ENCODE results near the gene LCE5A.
"Not testable (repeated sequence)": the region's sequence is repeated elsewhere in the genome, so short reads cannot be mapped to it uniquely, and the experiment has no call there.

Gene LCE5A

DNA sequence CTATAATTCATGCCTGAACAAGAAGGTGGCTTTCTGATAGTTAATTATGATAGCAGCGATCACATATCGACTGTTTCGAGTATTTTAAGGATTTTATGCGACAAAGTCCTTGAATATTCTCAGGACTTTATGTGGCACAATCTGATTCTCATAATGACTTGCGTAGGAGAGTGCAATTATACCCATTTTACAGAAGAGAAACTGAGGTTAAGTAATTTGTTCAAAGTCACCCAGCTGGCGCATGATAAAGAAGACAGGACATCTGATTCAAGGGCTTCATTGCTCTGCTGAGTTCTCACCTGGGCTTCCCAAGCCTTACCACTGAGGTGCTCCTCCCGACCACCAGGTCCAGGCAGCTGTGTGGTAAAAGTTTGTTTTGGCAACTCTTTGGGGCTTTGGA, 5.5 kb downstream of the LCE5A start:
- no peak for DNase-seq (ENCODE audit: low read depth in 2 of 2)

DNA sequence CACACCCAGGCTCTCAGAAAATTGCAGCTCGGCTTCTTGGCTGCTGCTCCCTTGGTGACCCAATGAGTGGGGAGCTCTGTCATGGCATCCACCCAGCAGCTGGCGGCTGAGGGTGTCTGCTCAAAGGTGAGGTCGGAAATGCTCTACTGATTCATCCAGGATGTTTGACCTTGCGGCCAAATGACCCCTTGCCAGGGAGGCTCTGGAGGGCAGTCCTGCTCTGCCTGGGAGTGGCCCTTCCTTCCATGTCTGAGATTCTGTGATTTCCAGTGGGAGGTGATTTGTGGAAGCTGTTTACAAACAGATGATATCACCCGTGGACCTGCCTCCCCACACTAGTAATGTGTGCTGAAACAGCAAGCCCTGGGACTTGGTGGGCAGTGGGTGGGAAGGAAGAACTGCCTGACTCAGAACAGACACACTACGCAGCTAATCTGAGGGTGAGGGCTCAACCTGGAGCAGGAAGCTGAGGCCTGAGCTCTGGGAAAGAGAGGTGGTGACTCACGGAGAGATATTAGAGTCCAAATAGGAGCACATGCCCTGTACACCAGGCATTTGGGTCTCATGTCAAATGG, 6.7 kb downstream of the LCE5A start:
- DNase-seq (ENCODE audit: low read depth in 2 of 2): no peak

DNA sequence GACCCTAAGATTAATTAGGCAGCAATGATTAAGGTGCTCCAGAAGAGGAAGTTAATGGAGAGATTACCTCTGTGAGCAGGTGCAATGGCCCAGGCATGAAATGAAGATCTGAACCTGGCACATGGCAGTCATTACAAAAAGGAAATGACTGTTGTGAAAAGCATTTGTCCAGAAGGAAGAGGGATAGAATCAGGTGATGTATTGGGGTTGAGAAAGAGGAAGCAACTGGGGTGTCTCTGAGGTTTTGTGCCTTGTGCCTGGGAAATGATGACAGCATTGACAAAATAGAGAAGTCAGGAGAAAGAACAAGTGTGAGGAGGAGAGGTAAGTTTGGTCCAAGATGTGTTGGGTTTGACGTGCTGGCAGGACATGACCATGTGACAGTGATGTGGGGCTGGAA, 9.2 kb downstream of the LCE5A start:
- DNase-seq (ENCODE audit: low read depth in 2 of 2): no peak

DNA sequence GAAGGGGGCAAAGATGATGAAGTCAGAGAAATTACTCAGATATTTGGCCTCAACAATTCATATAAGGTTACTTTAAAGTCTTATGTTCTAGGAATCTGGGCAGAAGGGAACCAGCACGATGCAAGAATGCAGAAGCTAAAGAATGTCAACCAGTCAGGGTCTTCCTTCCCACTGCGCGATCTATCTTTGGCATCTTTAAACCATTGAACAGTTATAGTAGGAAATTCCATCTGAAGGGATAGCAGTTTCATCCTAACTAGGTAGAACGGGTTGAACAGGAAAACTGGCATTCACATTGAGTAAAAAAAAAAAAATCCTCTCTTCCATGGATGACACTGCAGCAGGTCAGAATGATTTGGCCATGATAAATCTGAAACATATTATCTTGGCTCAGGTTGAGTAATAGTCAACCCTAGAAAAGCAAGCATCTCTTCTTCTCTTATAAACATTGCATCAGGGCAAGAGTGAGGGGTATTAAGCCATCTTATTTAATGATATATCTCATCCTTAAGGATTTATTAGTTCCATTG, 10.0 kb downstream of the LCE5A start:
- no peak for DNase-seq (ENCODE audit: low read depth in 2 of 2)

DNA sequence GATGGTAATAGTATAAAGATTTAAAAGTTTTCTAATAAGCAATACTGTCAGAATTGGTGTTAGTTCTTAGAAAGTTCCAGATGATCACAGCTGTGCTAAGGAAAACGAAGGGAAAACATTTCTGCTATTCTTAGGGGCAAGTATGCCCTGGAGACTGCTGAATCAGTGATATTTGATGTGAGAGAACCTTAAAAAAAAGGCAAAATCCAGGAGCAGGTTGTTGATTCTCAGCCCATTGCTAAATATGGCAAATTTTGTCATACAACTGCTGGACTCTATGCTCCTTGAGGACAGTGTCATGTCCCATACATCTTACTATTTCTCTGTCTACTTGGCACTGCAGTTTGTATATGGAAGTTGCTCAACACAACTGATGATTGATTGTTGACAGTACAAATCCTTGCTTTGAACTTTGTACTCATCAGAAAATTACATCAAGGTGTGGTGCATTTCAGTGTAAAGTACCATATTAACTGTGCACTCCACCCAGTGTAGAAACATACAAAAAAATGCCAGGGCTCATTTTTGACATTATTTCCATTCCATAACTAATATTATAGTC, 14.6 kb downstream of the LCE5A start:
- no peak for DNase-seq (ENCODE audit: low read depth in 2 of 2)

DNA sequence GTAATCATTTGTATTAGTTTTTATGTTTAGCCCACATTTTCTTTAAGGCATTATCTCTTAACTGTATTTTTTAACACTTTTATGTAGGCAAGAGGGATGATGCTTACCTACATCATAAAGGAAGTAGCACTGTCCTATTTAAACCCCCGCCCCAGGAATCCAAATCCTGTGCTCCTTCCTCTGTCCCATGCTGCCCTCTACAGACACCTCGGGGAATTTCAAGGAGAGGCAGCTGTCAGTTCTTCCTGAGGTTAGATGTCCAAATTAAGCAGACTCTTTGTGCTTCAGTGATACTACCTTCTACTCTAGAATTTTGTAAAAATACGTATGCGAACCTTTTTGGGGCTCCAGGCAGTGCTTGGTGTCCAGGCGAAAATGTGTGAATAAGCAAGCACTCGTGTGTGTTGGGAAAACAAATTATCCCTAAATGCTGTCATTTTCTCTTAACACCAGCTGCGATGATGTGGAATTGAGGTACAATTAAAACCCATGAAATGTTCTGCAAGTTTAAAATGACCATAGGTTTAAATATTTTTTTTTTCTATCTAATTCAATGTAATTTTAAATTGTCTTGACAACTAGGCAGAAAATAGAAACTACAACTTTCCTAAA, 22.8 kb downstream of the LCE5A start:
- no peak for DNase-seq (ENCODE audit: low read depth in 2 of 2)

DNA sequence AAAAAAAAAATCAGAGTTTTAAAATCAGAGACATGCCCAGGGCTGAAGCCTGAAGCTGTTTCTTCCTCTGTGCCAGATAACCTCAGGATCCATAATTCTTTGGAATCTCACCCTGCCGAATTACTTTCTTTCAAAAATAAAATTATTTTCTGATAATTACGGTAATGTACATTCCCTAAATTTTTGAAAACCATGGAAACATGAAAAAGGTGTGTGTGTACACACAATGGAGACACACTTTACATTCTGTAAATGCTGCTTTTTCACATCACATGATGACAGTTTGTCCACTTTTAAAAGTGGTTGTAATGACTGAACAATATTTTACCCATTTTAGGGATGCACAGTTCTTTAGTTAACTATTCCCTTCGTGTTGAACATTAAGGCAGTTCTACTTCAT, 25.2 kb downstream of the LCE5A start:
- DNase-seq (ENCODE audit: low read depth in 2 of 2): no peak

DNA sequence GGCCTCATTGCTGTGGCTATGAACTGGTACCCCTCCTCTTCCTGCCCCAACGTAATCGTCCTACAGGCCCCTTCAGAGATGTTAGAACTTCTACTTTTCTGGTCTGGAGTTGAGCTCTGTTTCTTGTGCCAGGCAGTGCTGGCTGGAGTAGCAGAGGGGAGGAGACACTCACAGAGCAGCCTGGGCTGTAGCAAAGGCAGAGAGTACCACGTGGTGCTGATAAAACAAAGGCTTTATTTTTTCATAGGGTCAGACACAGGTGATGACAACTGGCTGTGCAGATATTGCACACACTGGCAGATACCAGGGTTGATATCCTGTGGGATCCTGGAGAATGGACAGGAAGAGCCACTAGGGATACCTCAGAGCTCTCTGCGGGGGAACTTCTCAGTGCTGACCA, 26.9 kb downstream of the LCE5A start:
- no peak for DNase-seq (ENCODE audit: low read depth in 2 of 2)

DNA sequence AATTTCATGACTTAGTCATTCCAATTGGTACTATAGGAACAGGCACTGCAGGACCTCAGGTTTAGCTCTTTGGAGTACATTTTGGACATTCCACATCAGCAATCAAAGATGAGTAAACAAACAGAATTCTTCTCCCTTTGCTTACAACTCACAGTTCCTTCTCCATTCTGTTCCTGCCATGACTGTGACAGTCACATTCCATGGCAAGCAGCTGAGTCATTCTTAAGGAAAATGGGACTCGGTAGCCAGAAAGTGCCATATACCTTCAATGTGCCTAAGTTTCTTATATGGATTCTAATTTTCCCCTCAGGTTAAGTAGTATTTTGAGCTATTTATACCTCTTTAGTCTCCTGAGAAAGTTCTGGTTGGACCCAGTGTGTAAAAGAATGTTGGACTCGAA, 29.3 kb downstream of the LCE5A start:
- DNase-seq (ENCODE audit: low read depth in 2 of 2): no peak

DNA sequence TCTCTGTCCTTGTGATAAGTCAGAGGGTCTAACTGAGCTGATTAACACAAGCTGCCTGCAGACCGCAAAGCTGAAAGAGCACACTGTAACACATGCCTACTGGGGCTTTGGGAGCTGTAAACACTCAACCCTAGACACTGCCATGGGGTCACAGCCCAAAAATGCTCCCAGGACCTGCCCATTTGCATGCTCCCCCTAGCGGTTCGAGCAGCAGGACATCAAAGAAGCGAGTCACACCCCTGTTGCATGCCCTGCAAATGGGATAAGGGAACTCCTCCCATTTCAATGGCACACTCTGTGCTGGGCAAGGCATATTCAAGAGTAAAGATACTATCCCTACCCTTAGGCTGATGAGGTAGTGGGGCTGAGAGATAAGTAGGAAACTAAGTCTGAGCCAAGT, 33.2 kb downstream of the LCE5A start:
- DNase-seq (ENCODE audit: low read depth in 2 of 2): no peak

DNA sequence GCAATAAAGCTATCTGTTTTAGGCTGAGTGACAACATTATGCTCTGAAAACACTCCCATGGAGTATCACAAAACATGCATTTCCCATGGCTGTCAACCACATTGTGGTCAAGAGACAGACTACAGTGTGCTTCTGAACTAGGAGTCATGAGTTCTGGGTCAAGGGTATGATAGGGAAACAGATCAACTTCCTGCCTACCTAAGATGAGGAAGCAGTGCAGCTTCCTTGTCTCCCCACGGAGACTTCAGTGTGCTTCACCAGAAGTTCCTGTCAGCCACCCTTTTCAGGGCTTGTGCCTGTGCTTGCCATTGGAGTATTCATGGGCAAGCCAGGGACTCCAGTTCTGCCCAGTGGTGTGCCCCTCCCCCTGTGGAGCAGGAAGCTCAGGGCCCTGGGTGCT, 36.1 kb downstream of the LCE5A start:
- DNase-seq (ENCODE audit: low read depth in 2 of 2): no peak

DNA sequence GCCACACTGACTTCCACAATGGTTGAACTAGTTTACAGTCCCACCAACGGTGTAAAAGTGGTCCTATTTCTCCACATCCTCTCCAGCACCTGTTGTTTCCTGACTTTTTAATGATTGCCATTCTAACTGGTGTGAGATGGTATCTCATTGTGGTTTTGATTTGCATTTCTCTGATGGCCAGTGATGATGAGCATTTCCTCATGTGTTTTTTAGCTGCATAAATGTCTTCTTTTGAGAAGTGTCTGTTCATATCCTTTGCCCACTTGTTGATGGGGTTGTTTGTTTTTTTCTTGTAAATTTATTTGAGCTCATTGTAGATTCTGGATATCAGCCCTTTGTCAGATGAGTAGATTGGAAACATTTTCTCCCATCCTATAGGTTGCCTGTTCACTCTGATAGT, 37.8 kb downstream of the LCE5A start:
- DNase-seq (ENCODE audit: low read depth in 2 of 2): not testable (repeated sequence)
